NCI-H1105 treated with DMSO at 0.1 percent for 48 hours (cell line): ENCODE data around the gene MSH5.

Source experiments
- DNase-seq: peaks from one replicate; lab custom pipeline; 2025; lab: John Stamatoyannopoulos, UW

MSH5 gene

DNA sequence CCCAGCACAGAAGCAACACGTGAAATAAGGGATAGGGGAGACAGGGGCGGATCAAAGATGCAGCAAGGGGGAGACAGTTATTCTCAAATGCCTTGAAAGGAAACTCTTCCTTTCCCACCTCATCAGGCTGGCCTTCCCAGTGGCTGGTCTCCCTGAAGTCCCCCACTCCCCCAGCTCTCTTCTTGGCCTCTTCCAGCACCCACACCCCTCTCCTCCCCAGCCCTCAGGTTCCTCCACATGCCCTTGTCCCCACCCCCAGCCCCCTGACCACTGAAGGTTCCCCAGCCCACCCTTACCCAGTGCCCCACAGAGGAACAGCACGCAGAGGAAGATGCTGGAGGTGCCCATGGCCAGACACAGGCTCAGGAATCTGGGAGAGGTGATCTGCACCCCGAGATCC lies 26.3 kb upstream of the MSH5 start:
- DNase-seq = no peak

DNA sequence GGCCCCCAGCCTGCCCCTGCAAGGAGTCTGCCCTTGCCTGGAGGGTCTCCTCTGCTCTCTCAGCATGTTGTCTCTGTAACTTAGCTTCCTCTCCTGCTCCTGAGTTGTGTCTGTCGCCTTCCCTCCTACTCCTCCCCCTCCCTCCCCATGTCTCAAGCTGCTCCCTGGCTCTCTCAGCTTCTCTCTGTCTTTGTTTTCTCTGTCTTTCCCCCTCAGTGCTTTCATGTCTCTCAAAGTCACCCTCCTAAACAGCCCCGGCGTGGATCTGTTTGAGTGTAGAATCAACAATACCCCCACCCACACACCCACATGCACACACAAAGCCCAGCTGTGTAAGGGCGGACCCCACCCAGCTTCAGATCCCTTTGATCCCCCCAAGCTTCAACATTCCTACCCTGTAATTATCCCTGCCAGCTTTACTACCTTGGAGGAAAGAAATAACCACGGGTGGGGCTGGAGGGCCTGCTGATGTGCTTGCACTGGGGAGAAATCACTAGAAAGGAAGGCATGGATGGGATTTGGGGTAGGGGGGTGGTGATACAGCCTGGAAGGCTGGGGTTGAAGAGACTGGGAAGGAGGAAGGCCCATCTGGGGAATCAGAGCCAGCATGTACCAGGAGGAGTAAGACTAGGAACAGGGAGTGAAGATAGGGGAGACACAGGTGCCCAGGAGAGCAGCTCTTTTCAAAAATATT lies 25.7 kb upstream of the MSH5 start:
- DNase-seq = no peak

DNA sequence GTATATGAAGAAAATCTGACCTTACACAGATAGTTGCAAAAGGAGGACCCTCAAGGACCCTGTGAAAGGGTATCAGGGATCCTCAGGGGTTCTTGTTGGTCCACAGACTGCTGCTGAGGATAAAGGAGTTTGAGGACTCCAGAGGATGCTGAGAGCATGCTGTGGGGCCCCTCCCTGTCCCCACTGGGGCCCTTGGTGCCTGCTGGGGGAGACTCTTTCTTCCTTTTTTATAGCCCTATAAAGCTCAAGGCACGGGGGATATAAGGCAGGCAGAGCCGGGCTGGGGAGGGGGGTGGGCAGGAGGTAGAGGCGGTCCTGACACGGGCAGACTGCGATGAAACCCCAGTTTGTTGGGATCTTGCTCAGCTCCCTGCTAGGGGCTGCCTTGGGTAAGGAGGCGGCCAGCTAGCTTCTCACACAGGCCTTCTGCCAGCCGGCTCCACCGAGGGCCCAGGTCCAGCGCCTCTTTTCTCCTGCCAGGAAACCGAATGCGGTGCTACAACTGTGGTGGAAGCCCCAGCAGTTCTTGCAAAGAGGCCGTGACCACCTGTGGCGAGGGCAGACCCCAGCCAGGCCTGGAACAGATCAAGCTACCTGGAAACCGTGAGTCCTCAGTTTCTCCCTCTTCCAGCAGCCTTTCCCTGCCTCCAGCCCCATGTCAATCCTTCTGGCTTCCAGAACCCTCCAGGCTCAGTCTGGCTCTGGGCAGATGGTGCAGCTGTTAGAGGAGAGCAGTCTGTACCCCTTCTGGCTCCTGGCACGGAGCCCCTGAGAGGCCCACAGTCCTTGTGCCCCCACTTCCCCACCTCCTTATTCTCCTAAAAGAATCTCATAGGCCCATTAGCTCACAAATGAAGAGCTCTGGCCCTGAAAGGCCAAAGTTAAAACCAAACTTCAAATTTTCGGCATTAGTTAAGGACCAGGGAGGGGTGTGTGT lies 24.5 kb upstream of the MSH5 start, which contains the start of gene LY6G6D:
LY6G6D (plus strand) TSS at position 327 of the 937 bp plus-strand sequence; CDS start at position 335, 8 bp downstream.
- DNase-seq = no peak

DNA sequence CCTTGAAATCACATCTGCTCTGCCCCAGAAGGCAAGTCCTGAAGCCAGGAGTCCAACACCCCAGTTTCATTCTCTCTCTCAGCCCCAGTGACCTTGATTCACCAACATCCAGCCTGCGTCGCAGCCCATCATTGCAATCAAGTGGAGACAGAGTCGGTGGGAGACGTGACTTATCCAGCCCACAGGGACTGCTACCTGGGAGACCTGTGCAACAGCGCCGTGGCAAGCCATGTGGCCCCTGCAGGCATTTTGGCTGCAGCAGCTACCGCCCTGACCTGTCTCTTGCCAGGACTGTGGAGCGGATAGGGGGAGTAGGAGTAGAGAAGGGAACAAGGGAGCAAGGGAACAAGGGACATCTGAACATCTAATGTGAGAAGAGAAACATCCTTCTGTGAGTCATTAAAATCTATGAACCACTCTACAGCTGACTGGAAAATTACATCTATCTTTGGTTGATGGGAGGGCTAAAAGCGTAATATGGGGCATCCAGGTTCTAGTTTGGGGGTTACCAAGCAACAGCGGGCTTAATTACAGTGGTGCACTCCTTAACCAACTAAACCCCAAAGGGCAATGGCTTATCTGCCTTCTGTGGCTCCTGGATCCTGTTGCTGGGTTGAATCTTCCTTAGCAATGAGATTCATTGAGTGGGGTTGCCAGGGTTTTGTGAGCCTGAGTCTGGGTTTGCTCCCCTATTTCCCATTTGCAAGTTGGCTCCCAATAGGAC lies 22.1 kb upstream of the MSH5 start:
- no peak for DNase-seq

DNA sequence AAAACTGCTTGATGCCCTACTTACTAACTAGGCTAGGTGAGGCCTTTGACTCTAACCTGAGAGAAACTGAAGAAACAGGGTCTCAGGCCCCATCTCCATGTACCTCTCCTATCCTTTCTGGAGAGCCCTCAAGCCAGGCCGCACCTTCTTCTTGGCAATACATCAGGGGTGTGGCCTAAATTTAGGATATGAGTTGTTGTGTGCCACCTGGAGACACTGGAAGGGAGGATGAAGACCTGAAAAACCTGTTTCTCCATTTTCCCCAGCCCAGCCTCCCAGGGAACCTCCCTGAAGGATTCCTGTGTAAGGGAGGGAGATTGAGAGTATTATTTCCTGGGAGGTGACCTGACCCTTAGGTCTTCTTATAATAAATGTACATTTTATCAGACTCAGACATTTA lies 21.5 kb upstream of the MSH5 start:
- DNase-seq = peak; percentile 23

DNA sequence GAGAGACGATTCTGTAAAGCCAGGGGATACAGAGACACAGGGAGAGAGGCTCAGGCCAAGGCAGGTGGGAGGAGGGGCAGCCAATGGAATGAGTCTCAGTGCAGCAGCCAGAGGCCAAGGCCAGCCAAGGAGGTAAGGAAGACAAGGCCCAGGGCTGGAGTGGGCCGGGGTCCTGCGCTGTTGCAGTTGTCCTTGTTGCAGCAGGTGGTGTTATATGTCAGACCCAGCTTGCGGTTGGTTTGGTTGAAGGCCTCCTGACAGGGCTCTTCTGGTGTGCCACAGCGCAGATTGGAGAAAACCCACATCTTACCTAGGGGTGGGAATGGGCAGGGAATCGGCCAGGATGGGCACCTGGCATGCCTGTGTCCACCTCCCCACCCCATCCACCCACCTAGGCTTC lies 20.8 kb upstream of the MSH5 start:
- DNase-seq = no peak

DNA sequence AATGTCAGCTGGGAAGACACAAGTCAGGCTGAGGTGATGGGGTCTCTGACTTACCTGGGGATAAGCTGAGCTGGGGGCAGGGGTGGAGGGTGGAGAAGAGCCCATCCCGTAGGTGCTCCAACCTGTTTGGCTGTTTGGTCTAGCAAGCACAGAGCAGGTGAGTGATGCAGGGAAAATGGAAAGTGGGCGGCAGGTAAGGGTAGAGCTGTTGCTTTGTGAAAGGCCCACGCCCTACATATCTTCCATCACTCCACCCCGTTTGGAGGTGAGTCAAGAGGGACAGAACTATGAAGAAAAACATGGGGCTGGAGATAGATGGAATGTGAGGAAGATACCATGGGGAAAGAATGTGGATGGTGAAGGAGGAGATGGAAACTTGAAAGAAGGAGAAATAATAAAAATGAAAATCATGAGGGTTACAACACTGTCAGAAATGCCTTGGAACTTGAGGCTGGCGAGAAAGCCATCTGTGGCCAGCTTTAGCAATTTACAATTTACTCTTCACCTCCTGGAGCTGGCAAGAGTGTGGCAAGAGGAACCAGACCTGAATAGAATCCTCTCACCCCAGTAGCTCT lies 19.5 kb upstream of the MSH5 start:
- no peak for DNase-seq

DNA sequence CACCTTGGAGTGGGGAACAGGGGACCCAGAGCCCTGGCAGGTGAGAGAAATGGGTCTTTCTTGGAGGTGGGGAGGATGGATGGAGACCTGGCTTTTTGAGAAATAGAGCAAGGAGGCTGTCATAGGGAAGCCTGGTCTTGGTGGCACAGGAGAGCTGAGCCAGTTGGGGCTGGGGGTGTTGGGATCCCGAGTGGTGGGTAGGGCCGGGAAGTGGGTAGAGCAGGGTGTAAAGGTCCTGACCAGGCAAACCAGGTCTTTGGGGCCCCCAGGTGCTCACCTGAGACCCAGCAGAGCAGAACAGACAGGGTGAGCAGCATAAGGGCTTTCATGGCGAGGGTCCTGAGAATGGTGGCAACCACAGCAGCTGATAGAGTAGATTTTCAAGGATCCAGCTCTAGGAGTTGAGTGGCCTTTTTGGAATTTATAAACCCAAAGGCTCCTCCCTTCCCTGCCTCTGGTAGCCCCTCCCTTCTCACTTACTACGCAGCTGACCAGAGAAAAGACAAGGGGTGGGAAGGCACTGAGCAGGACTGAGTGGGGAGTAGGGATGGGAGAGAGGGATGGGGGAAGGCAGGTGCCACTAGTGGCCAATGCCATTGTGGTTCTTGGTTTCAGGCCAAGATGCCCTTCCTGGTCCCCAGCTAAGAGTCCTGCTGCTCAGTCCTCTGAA lies 18.3 kb upstream of the MSH5 start, which contains the start of gene LY6G6C:
LY6G6C (minus strand) TSS at position 396 of the 670 bp plus-strand sequence; CDS start at position 329, 67 bp downstream.
- no peak for DNase-seq

DNA sequence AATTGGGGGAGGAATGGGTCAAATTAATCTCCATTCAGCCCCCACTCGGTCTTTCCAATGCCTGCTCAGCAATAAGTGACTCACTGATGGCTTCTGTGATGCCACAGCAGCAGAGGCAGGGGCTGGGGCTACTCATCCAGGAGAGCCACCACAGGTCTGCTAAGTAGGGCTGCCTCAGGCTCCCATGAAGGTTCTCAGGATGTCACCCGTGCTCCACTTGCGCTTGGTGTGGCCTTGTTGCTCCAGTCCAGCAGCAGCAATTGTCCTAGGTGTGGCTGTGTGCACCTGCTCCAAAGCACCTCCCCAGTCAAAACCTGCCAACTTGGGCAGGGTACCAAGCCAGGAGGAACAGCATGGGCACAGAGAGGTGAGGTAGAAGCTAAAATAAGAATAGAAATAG lies 17.6 kb upstream of the MSH5 start:
- no peak for DNase-seq

DNA sequence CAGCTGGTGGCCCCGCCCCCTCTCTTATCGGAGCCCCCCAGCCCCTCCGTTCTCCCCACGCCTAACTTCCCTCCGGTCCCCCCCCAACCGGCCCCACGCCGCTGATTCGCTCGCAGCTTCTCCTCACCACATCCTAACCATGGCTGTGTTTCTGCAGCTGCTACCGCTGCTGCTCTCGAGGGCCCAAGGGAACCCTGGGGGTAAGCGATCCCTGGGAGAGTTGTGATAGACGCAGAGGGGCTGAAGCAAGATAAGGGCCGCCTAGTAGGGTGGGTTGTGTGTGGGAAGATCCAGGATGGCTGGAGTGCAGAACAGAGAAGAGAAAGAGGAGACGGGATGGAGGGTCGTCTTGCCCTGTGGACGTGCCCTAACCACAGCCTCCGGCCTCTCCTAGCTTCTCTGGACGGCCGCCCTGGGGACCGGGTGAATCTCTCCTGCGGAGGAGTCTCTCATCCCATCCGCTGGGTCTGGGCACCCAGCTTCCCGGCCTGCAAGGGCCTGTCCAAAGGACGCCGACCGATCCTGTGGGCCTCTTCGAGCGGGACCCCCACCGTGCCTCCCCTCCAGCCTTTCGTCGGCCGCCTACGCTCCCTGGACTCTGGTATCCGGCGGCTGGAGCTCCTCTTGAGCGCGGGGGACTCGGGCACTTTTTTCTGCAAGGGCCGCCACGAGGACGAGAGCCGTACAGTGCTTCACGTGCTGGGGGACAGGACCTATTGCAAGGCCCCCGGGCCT lies 16.4 kb upstream of the MSH5 start, which contains the start of gene MPIG6B:
MPIG6B (plus strand) TSS at position 129 of the 735 bp plus-strand sequence; CDS start at position 140, 11 bp downstream.
- DNase-seq = no peak

DNA sequence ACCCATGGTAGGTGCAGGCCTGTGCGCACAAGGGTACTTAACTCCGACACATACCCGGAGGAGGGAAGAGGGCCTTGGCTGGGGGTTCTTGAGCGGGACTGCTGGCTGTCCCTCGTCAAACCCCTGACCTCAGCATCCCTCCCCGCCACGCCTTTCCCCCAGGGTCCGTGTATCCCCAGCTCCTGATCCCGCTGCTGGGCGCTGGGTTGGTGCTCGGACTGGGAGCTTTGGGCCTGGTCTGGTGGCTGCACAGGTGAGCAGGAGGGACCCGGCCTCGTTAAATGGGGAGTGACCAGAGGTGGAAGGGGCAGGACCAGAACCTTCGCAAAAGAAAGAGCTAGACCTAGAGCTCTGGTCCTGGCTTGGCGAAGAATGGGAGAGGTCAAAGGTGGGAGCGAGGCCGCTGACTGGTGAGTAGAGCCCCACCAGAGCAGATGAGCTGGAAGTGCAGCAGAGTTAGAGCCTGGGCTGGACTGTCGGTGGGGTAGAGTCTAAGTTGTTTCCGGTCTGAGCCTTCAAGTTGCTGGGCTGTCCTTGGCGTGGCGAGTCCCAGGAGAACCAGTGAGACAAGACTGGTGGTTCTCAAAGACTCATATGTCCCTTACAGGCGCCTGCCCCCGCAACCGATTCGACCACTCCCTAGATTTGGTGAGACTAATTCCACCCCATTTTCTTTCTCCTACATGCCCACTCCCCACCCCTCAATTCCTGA lies 15.7 kb upstream of the MSH5 start:
- DNase-seq = no peak

DNA sequence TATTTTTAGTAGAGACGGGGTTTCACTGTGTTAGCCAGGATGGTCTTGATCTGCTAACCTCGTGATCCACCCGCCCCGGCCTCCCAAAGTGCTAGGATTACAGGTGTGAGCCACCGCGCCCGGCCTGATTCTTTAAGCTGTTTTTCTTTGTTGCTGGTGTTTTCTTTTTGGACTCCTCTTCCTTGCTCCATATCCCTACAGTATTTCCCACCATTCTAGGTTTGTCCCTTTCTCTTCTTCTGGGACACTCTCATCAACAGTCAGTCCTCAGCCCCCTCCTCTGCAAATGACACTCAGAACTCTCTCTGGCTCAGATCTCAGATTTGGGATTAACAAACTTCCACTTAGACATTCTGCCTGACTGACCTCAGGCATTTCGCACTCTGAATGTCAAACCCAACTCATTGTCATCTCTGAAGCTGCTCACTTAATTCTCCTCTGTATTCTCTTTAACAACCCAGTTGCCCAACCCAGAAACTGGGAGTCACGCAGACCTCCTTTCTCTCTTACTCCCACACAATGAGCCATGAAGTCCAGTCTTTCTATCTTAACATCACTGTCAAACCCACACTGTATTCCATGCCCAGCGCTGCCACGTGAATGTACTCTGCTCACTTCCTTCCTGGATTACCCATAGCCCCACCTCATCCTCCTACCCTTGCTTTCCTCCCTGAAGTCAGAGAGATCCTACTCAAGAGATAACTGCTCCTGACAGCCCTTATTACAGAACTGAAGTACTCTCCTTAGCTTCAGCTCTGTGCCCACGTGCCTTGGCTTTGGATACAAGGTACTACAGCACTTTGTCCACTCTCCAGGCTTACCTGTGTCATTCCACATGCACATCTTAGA lies 14.1 kb upstream of the MSH5 start:
- no peak for DNase-seq

DNA sequence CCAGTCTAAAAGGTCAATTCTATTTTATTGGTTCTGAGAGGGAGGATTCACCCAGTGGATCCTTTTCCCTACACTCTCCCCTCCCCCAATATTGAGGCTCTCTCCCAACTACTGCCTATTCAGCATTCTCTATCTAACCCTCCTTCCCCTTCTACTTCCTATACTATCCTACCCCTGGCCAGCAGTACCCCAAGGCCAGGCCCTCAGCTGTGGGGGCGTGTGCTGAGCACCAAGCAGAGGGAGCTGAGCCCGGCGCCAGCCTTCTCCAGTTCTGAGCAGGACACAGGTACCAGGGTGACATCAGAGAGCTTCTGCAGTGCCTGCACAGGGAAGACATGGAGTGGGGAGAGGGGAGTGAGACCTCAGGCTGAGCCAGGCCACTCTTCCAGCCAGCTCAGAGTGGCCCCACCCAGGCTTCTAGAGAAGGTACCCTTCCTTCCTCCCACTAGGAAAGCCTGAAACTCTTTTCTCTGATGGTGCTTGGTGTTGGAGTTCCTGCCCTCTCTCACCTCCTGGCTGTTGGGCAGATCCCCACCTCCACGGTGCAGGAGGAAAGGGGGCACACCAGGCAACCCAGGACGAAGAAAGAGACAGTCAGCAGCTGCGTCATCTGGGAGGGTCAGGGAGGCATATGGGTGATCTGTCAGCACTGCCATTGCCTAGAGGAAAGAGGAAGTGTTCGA lies 12.6 kb upstream of the MSH5 start:
- no peak for DNase-seq

DNA sequence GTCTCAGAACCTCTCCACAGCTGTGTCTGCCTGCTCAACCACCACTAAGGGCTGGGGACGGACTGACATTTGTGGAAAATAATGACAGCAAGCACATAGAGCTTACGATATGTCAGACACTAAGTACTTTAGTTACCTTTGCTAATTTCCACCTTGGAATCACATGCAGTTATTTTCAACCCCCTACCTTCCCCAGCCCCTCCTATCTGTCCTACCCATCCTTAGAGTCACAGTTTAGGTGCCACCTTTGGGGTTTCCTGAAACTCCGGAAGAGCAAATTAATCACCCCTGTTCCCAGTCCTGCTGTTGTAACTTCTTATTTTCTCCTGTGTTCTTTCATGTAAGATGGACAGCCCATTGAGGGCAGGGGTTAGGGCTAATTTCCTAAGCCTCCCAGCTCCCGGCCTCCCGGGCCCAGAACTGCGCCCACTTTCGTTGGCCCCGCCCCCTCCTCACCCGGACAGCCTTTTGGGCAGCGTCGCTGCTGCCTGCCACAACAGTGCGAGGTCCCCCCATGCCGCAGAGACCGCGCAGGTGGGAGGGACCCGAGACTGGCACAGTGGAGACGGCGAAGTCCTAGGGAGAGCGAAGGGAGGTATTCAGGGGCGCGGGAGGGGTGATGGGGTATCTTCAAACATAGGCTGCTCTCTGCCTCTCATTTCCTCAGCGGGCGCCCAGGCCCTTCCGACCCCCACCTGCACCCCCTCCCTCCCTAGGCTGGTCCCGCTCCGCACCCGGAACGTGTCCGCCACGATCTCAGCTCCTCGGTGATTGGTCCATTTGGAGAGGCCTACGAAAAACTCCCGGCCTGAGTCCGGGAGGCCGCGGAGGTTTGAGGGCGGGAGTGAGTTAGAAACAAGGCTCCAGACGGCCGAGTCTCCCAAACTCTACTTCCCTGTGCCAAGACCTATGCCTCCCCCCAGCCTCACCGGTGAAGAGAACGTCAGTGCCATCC lies 11.8 kb upstream of the MSH5 start:
- DNase-seq = no peak

DNA sequence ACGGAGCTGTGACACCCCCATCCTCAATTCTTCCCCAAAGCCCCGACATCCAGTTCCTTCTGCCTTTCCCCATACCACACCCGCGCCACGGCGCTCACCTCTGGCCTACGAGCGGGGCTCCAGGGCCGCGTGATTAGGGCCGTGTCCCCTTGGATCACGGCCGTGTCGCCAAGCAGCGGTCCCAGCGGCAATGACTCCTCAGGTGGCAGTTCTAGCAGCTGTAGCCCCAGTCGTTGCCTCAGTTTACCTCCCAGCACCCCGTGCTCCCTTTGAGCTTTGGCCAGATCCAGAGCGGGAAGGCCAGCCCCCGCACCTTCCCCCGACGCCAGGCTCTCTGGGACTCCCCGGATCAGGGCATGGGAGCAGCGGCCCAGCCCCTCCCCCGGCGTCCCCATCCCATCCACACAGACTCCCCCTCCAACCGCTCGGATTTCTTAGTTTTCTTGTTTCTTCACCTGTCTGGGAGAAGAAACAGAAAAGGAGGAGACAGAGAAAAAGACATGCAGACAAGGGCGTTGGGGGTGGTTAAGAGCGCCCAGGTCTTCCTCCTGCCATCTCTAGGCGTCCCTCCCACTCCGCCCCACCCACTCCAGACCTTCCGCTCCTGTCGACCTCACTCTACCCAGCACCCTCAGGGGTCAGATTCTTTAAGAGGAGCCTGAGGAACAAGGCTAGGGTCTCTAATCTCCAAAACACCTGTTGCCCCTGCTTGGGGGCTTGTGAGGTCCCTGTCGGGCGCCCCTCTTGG lies 10.9 kb upstream of the MSH5 start, which contains the start of gene DDAH2:
DDAH2 (minus strand) TSS at position 533 of the 748 bp plus-strand sequence; CDS start at position 395, 138 bp downstream.
- DNase-seq = no peak

DNA sequence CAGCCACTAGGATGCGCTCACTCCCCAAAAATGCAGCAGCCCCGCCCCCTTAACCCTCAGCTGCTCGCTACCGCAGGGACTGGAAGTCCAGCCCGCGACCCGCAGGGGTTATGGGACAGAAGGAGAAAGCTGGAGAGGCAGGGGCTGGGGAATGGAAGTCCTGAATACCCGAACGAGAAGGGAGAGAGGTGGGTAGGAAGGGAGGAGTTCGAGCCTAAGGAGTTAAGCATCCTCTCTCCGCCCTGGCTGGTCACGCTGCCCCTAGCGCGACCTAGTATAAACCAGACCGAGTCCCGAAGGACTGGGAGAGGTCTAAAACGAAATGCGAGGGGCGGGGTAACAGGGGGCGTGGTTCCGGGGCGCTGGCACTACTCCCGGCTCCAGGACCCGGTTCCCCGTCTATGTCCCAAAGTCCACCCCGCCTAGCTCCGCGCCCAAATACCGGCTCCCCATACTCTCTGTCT lies 10.3 kb upstream of the MSH5 start:
- DNase-seq = peak; percentile 82
